ENCODE results near the gene RGS2. TPM values are rescaled to one million over a fixed set of nuclear protein-coding genes. Genes with fewer than 3 reads are reported as not detected.

Gene RGS2
- total RNA-seq, 6 donors from 2014 or later, result 10.5 to 134 (median 54.7) TPM

DNA sequence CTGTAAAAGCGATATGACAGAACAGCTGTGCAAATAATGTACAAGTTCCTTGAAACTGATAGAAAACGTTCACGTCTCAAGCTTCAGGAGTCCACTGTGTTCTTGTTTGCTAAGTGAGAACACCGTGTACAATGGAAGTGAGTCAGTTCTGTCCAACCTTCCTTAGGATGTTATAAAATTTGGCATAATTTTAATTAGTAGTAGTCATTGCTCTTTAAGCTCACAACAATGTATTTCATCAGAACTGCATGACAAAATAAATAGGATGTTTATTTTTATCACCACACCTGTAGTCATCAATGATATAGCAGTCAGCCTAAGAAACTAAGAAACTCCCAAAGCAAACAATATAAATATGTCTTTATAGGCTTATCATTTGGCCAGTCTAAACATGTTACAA is 53.0 kb downstream of the RGS2 start:
- no peak overlapping the region for H3K27ac ChIP-seq
- no peaks in the 10 kb centered on the region for H3K9me3 ChIP-seq
- WGBS, 2 donors, result 71 to 72% methylated on average over 4 of the region's 4 CpGs
- ATAC-seq (ENCODE audit: low FRiP score in 2 of 2) (no peak), DNase-seq (no peak)
- no peaks in the 10 kb centered on the region for H3K4me1 ChIP-seq
- no peak overlapping the region for H3K4me3 ChIP-seq
- H3K36me3 ChIP-seq, result no peaks in the 10 kb centered on the region
- no peaks in the 10 kb centered on the region for H3K27me3 ChIP-seq
- no peak for TF ChIP-seq EP300 (IDR thresholded peaks at IDR 0.05)
- no peak for TF ChIP-seq POLR2AphosphoS5 (IDR thresholded peaks at IDR 0.05)

Other genes starting within 250 kb of the RGS2 start
- 10 to 100 TPM; 30.1 to 96.0 (median 48.5) TPM for gene RGS1, start 233.3 kb upstream of the RGS2 start, total RNA-seq
- 1 to 10 TPM in 3 of 6 donors, under 1 TPM in 2, not detected in 1; 0.20 to 4.9 (median 2.1) TPM for gene RGS13, start 172.9 kb upstream of the RGS2 start, total RNA-seq